B cell (primary cell): Measurements from ENCODE around the gene FBRS.

Experiments used
- CTCF ChIP-seq: fragments of 200-600 bp; IDR thresholded peaks from one replicate; pipeline ENCODE4 v1.8.0; 2022; ENCODE audit warnings: antibody characterized with exemption, mild to moderate bottlenecking
- EZH2 ChIP-seq: IDR thresholded peaks from 2 replicates; pipeline ENCODE4 v1.6.1; 2012; ENCODE audit warnings: borderline replicate concordance, low read depth, mild to moderate bottlenecking, moderate library complexity, low read length; ENCODE audit not compliant: insufficient read depth, poor library complexity, severe bottlenecking

DNA sequence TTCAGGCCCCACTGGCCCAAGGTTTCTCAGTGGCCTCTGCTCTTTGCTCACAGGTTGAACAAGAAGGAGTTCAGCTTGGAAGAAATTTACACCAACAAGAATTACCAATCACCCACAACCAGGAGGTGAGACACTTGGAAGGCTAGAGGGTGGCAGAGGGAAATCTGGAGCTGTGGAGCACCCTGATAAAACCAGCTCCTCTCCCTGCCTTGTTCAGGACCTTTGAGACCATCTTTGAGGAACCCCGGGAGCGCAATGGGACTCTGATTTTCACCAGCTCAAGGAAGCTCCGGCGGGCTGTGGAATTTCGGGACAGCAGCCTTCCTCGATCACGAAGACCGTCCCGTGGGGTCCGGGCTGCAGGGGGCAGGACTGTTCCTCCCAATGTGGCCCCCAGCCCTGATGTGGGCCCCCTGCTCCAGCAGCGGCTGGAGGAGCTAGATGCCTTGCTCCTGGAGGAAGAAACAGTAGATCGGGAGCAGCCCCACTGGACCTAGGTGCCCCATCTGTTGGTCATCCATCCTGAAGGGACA is 2.4 kb upstream of the FBRS start:
- TF ChIP-seq CTCF: no peak
- no peak for TF ChIP-seq EZH2
